ENCODE results near the gene NCOA3.

NCOA3 gene

DNA sequence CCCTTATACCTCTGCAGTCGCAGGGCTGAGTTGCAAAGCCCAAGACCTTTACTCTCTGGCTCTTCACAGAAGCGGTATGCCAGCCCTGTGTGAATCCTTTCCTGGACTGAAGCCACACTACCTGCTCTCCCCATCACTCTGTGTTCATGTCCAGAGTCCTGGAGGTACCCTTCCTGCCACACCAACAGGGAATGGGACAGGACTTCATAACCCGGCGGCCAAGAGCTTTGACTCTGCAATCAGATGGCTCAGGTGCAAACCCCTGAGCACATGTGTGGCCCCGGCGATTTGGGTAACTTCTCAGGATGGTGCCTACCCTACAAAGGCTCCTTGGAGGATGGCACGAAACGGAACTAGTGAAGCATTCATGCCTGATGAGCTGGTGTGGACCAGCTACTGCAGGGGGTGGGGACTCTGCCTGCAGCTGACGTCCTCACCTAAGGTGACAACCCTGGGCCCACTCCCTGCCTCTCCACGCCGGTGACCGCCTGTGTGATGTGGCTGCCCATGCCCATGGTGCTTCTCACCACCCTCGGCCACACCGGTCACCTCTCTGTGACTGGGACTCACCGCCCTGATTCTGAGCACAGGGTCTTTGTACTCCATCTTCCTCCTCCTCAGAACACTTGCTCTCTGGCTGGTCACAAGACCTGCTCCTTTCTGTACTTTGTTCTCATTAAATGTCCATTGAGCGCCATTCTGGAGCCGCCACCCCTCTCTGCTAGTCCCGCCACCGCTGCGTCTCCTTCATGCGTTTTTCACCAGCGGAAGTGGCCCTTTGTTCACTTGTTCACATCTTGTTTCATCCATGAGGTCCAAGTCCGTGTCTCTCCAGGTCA is 166.8 kb downstream of the NCOA3 start:
- H3K27me3 ChIP-seq (ENCODE audit: insufficient read depth, low read length, poor library complexity, severe bottlenecking): no peaks in the 10 kb centered on the region
- no peaks in the 10 kb centered on the region for H3K9me3 ChIP-seq (ENCODE audit: insufficient read depth, low read depth, low read length)
- no peaks in the 10 kb centered on the region for H3K36me3 ChIP-seq (ENCODE audit: insufficient read depth, low read length)
- H3K4me3 ChIP-seq (ENCODE audit: low read length, poor library complexity, severe bottlenecking): no peak overlapping the region
- H2AFZ ChIP-seq (ENCODE audit: low read length): no peak overlapping the region
- H3K4me1 ChIP-seq (ENCODE audit: insufficient read depth, low read length, poor library complexity, severe bottlenecking): no peaks in the 10 kb centered on the region
- no peak overlapping the region for H3K4me2 ChIP-seq (ENCODE audit: low read depth, low read length, poor library complexity, severe bottlenecking)
- H3K79me2 ChIP-seq (ENCODE audit: insufficient read depth, low read length): no peaks in the 10 kb centered on the region
- no peak overlapping the region for H3K9ac ChIP-seq (ENCODE audit: low read depth, low read length, poor library complexity, severe bottlenecking)
- H4K20me1 ChIP-seq (ENCODE audit: insufficient read depth, low read length, poor library complexity, severe bottlenecking): no peaks in the 10 kb centered on the region
- TF ChIP-seq EZH2phosphoT487 (IDR thresholded peaks at IDR 0.05; ENCODE audit: borderline replicate concordance): no peak
- TF ChIP-seq, protein P1, sequence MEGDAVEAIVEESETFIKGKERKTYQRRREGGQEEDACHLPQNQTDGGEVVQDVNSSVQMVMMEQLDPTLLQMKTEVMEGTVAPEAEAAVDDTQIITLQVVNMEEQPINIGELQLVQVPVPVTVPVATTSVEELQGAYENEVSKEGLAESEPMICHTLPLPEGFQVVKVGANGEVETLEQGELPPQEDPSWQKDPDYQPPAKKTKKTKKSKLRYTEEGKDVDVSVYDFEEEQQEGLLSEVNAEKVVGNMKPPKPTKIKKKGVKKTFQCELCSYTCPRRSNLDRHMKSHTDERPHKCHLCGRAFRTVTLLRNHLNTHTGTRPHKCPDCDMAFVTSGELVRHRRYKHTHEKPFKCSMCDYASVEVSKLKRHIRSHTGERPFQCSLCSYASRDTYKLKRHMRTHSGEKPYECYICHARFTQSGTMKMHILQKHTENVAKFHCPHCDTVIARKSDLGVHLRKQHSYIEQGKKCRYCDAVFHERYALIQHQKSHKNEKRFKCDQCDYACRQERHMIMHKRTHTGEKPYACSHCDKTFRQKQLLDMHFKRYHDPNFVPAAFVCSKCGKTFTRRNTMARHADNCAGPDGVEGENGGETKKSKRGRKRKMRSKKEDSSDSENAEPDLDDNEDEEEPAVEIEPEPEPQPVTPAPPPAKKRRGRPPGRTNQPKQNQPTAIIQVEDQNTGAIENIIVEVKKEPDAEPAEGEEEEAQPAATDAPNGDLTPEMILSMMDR (conservative IDR thresholded peaks at IDR 0.05; ENCODE audit: low read length): no peak
- H3K9me2 ChIP-seq (replicated peaks; ENCODE audit: low read depth, low read length): no peaks in the 10 kb centered on the region
- H3F3A ChIP-seq (ENCODE audit: low read depth): no peaks in the 10 kb centered on the region

DNA sequence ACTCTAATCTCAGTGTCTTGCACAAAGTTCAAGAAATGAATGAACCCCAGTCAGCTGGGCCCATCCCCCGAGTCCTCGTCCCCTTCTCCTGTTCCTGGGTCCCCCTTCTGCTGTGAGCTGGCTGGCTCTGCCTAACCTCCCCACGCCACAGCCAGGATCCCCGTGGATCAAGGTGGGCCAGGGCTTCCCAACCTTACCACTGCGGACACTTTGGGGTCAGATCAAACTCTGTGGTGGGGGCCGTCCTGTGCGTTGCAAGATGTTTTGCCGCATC is 167.4 kb downstream of the NCOA3 start:
- H4K20me1 ChIP-seq (ENCODE audit: insufficient read depth, low read length, poor library complexity, severe bottlenecking): no peaks in the 10 kb centered on the region
- H3K4me1 ChIP-seq (ENCODE audit: insufficient read depth, low read length, poor library complexity, severe bottlenecking): no peaks in the 10 kb centered on the region
- no peak overlapping the region for H3K4me2 ChIP-seq (ENCODE audit: low read depth, low read length, poor library complexity, severe bottlenecking)
- H3K9me2 ChIP-seq (replicated peaks; ENCODE audit: low read depth, low read length): no peaks in the 10 kb centered on the region
- H3F3A ChIP-seq (ENCODE audit: low read depth): no peaks in the 10 kb centered on the region
- no peak overlapping the region for H2AFZ ChIP-seq (ENCODE audit: low read length)
- TF ChIP-seq, protein P1 (conservative IDR thresholded peaks at IDR 0.05; ENCODE audit: low read length): no peak
- no peak for TF ChIP-seq EZH2phosphoT487 (IDR thresholded peaks at IDR 0.05; ENCODE audit: borderline replicate concordance)
- H3K27me3 ChIP-seq (ENCODE audit: insufficient read depth, low read length, poor library complexity, severe bottlenecking): no peaks in the 10 kb centered on the region
- H3K4me3 ChIP-seq (ENCODE audit: low read length, poor library complexity, severe bottlenecking): no peak overlapping the region
- no peaks in the 10 kb centered on the region for H3K36me3 ChIP-seq (ENCODE audit: insufficient read depth, low read length)
- no peaks in the 10 kb centered on the region for H3K79me2 ChIP-seq (ENCODE audit: insufficient read depth, low read length)
- H3K9ac ChIP-seq (ENCODE audit: low read depth, low read length, poor library complexity, severe bottlenecking): no peak overlapping the region
- H3K9me3 ChIP-seq (ENCODE audit: insufficient read depth, low read depth, low read length): no peaks in the 10 kb centered on the region

GRCh38 chr20:47669489-47669888 is 167.8 kb downstream of the NCOA3 start:
- no peaks in the 10 kb centered on the region for H4K20me1 ChIP-seq (ENCODE audit: insufficient read depth, low read length, poor library complexity, severe bottlenecking)
- TF ChIP-seq EZH2phosphoT487 (IDR thresholded peaks at IDR 0.05; ENCODE audit: borderline replicate concordance): no peak
- TF ChIP-seq, protein P1 (conservative IDR thresholded peaks at IDR 0.05; ENCODE audit: low read length): no peak
- no peaks in the 10 kb centered on the region for H3K4me1 ChIP-seq (ENCODE audit: insufficient read depth, low read length, poor library complexity, severe bottlenecking)
- no peaks in the 10 kb centered on the region for H3K9me2 ChIP-seq (replicated peaks; ENCODE audit: low read depth, low read length)
- H3K9me3 ChIP-seq (ENCODE audit: insufficient read depth, low read depth, low read length): no peaks in the 10 kb centered on the region
- H3K4me2 ChIP-seq (ENCODE audit: low read depth, low read length, poor library complexity, severe bottlenecking): no peak overlapping the region
- H3K79me2 ChIP-seq (ENCODE audit: insufficient read depth, low read length): no peaks in the 10 kb centered on the region
- no peak overlapping the region for H3K4me3 ChIP-seq (ENCODE audit: low read length, poor library complexity, severe bottlenecking)
- H2AFZ ChIP-seq (ENCODE audit: low read length): no peak overlapping the region
- H3K36me3 ChIP-seq (ENCODE audit: insufficient read depth, low read length): no peaks in the 10 kb centered on the region
- H3K27me3 ChIP-seq (ENCODE audit: insufficient read depth, low read length, poor library complexity, severe bottlenecking): no peaks in the 10 kb centered on the region
- H3F3A ChIP-seq (ENCODE audit: low read depth): no peaks in the 10 kb centered on the region
- H3K9ac ChIP-seq (ENCODE audit: low read depth, low read length, poor library complexity, severe bottlenecking): no peak overlapping the region
